H1 (cell line): ENCODE measurements around the gene USB1. TPM values are rescaled to one million over a fixed set of nuclear protein-coding genes. Genes with fewer than 3 reads are reported as not detected.

ENCODE experiments used
- BRCA1 ChIP-seq: IDR thresholded peaks from 2 replicates; pipeline ENCODE4 v1.6.1; 2012; ENCODE audit warnings: low read depth, low read length, improper control_type of control experiment
- CHD1 ChIP-seq: IDR thresholded peaks from 2 replicates; pipeline ENCODE4 v1.6.1; 2012; ENCODE audit warnings: low read depth, low read length, improper control_type of control experiment
- JUND ChIP-seq: IDR thresholded peaks from 2 replicates; pipeline ENCODE4 v1.6.1; 2011; ENCODE audit warnings: mild to moderate bottlenecking, improper control_type of control experiment, low read length
- POLR2AphosphoS5 ChIP-seq: IDR thresholded peaks from 2 replicates; pipeline ENCODE4 v1.6.1; 2011; ENCODE audit warnings: low read depth, low read length
- SP4 ChIP-seq: IDR thresholded peaks from 2 replicates; pipeline ENCODE4 v1.6.1; 2012; ENCODE audit warnings: low read length, inconsistent platforms
- polyA plus RNA-seq, 7 experiments: library from polyadenylated mRNA; depleted of rRNA in 3 of 7; stranded (reverse) in 5 of 7; unstranded in 2 of 7; fragments of >200 nt in 5 of 7; fragments of 200-250 nt in 2 of 7; gene quantifications; 1 replicate in 5 of 7; 2 replicates in 1 of 7; 4 replicates in 1 of 7; pipeline versions ENCODE4 v1.2.1 to v1.2.3, GENCODE V29; 2011 to 2013; ENCODE audit warnings: missing spikeins in 2 of 7, mixed read lengths in 2 of 7
- total RNA-seq: library from RNA; stranded (reverse); fragmentation: NEBNext Ultra II Directional; extraction: Animal tissue kit (Norgen Biotek cat#: 25700); gene quantifications from 2 replicates; pipeline ENCODE4 v1.2.1, GENCODE V29; 2021

USB1 gene
- total and polyA plus RNA-seq, 2 of the 8 experiments (the other 6 are each of a cell fraction or from before 2014, with no cell fraction given) = 65.4 to 75.9 TPM

- no peak for TF ChIP-seq CHD1
- TF ChIP-seq BRCA1 = no peak
- no peak for TF ChIP-seq SP4
- TF ChIP-seq POLR2AphosphoS5 = no peak
- no peak for TF ChIP-seq JUND
- TF ChIP-seq, all 59 proteins: peak for 0
Observed at GRCh38 chr16:57956924-57957672, 44.1 kb upstream of the USB1 start (continued).
